HG03103 (cell line): ENCODE data around the gene GSPT1.

Experiments
- ATAC-seq: cut with Tn5 transposase; IDR thresholded peaks from one replicate; pipeline ENCODE4 v1.9.1; 2021; ENCODE audit warnings: low read depth; ENCODE audit not compliant: unreplicated experiment

Gene GSPT1

DNA sequence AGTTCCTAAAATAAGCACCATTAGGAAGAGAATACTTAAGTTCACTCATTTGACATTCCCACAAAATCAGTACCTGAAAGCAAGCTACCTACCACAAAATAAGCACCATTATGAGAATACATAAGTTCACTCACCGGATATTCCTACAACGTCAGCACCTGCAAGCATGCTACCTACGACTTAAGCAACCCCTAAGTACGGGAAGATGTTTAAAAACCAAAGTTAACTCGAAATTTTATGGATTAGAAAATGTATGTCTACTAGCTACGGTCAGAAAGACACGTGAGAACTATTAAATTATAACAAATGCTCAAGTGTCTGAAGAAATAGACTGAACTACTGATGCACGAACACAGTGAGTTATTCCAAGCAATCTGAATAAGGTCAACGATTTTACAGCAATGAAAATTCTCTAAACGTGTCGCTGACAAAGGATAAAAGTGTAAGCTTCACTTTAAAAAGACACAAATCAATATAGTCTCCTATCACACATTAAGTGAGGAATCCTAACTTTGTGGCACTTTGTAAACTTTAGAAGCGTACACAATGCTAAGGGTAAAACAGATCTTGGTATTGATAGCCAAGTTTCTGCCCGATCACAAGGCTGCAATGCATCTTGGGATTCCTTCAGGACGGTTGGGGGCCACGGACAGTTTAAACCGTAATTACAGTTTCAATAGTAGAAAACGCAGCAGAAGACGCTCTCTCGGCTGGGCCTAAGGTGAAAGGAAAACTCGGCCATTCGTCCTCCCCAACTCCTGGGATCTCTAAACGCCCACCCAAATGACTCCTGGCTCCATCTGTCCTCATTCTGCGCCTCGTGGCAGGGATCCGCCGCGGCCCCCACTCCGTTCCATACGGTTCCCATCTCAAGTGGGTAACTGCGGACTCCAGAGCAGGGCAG, 1.3 kb downstream of the GSPT1 start:
- ATAC-seq = peak; percentile 2

DNA sequence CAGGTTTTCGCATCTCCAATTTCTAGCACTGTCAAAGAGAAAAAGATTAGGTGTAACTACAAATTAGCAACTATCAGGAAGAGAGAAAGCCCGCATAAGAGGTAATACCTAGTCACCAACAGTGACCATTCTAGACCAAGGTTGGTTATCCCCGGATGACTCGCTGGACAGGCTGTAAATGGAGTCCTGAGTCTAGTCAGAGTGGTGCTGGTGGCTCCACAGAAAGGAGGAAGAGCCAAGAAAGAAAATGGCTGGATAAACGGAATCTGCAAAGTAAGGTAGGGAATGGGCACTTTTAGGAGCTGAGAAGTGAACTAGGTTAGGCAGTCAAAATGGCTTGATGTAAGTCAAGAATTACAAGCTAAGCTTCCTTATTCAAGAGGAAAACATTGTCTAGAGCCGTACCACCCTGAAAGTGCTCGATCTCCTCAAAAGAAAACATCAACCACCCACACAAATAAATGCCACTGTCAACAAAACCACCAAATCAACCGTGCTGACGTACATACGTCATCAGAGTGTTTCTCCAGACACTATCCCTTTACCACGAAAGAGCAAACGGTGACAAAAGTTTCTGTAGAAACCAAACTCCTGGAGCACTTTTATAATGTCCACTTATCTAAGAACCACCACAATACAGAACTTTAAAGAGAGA, 2.2 kb downstream of the GSPT1 start:
- ATAC-seq = no peak

DNA sequence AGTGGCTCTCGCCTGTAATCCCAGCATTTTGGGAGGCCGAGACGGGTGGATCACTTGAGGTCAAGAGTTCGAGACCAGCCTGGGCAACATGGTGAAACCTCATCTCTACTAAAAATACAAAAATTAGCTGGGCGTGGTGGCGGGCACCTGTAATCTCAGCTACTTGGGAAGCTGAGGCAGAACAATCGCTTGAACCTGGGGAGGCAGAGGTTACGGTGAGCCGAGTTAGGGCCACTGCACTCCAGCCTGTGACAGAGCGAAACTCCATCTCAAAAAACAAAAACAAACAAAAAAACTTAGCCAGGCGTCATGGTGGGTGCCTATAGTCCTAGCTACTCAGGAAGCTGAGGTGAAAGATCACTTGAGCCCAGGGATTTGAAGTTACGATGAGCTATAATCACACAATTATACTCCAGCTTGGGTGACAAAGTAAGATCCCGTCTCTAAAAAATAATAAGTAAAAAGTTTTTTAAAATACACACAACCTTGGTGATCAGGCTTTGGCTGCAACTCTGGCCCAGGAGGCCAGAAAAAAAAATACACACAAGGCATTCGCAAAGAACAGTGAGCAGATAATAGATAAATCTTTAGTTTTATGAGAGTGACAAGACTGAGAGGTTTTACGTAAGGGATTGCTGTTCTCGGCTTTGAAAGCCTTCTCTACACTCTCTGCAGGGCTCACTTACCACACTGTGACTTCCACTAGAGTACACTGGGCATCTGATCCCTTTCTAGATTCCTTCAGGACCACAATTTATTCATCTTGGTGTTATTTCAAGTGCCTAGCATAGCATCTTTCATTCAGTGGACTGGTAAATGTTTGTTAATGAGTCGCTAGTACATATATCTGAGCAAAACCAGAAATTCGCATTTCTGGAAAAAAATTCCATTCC, 5.9 kb downstream of the GSPT1 start:
- ATAC-seq = no peak

DNA sequence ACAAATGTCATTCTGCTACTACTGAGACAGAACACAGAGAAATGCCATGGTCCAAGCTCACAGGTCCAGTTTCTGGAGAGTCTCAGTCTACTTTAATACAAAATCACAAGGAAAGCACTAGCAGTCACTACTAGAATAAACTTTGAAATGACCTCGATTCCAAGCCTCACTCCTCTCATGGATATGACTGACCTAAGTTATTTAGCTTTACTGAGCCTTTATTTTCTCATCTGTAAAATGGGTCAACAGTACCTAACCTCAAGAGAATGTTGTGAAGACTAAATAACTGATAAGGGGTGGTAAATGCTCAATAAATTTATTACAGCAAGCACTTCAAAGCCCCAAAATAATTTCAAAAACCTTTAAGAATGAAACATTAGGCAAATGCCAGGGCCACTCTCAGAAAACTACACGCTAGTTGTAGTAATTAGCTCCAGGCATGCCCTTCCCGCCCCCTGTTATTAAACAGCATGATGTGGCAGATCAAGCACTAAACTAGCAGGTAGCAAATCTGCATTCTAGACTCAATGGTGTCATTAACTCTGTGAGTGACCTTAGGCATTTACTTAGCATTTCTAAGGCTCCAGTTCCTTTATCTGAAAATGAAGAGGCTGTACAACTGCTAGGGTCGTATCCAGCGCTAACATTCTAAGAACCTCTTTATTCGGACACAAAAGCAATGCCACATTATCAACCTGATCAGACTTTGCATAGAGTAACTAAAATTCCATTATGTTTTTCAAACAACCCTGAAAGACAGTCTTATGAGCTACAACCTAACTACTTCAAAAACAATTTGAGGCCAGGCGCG, 8.4 kb downstream of the GSPT1 start:
- ATAC-seq = no peak

DNA sequence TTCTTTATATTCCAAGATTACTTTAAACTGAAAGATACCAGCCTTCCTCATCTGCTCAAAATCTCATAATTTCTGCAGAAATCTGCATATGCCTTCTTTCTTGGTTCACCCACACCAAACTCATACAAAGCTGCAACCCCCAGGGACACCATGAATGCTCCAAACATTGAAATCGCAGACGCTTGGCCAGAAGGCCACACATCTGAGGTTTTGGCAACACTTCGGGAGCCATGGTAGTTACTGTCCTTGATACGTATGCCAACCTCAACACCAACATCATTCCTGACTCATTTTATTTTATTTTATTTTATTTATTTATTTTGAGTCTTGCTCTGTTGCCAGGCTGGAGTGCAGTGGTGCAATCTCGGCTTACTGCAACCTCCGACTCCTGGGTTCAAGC, 11.8 kb downstream of the GSPT1 start:
- no peak for ATAC-seq

DNA sequence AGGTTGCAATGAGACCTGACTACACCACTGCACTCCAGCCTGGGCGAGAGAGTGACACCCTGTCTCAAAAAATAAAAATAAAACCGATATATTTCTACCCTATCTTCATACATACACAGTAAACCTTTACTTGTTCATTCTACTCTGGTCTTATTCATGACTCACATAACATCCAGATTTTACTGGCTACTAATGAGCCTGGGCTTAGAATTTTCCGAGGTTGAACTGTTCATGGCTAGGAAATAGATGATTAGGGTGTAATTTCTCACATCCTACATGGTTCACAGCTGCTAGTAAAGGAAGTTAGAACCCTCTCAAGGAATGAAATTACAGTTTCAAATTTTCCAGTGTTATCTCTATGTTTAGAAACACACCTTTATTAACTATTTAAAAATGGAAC, 14.7 kb downstream of the GSPT1 start:
- no peak for ATAC-seq

DNA sequence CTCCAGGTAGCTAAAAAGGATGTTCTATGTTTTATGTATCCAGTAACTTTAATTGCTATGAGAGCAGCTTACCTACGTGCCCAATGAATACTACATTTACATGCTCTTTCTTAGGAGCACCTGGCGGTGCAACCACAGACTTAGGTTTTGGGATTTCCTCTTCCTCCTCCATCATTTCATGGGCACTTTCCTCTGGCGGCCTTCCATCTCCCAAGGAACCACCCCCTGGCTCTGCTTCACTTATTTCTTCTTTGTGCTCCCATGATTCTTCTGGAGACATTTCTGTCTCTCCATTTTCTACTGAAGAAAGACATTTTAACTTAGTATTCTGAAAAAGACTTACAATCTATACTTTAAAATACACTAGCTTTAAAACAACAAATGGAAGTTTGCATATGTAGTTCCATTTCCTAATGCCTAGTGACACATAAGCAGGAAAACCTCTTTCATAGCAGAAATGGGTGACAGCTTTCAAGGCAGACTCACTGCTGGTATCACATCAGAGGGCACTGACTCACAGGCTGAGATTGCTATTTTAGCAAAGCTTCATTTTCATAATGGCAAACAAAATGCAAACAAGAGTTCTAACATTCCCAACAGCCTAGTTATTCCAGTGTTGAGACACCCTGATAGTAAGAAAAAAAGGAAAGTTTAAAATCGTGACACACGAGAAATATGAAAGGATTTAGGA, 19.1 kb downstream of the GSPT1 start:
- ATAC-seq = no peak

DNA sequence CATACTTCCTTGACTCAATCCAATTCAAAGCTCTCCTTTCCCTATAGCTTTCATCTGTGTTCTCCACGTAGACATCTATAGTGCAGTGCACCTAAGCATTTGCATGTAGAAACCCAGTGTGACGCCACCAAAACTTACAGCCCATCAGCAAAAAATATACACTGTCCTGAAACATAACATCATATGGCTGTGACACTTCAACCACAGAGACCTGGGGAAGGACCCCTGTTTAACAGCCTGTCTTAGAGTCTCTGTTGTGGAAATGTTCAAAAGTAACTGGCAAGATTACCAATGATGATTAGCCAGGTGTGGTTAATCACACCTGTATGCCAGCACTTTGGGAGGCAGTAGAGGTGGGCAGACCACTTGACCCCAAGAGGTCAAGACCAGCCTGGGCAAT, 22.2 kb downstream of the GSPT1 start:
- ATAC-seq = no peak

DNA sequence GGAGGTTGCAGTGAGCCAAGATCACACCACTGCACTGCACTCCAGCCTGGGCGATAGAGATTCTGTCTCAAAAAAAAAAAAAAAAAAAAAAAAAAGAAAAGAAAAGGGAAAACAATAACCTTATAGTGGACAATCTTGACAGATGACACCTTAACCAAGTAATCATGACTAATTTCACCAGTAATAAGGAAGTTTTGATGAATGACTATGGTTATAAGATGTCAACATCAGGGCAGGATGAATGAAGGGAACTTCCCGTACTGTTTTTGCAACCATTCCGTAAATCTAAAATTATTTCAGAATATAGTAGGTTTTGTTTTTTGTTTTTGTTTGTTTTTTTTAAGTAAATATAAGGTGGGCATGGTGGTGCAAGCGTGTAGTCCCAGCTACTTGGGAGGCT, 23.0 kb downstream of the GSPT1 start:
- no peak for ATAC-seq

DNA sequence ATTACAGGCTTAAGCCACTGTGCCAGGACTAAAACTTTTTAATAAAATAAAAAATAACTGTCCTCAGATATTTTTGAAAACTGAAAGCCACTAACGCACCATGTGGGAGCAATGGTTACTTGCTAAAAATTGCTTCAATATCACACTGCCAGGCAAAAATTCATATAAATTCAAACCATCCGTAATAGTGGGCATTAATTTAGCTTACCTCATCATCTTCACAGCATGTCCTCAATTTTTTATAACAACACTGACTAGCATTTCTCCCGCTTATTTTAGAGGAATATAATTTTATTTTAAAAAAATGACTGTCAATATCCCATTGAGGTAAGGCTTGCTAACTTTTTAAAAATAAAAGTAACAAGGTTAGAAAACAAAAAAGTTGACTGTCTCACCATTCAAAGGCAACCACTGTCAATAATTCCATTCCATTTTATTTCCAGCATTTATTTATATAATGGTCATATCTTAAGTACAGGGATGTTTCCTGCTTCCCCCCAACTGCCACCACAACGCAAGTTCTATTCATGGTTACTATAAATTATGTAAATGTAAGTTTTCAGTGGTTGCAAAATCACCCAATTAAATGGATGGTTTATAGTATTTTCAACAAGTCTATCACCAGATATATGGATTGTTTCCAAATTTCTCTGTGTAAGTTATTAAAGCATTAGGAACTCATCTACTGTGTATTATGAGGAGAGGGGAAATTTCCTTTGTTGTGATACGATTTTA, 25.4 kb downstream of the GSPT1 start:
- ATAC-seq = no peak

DNA sequence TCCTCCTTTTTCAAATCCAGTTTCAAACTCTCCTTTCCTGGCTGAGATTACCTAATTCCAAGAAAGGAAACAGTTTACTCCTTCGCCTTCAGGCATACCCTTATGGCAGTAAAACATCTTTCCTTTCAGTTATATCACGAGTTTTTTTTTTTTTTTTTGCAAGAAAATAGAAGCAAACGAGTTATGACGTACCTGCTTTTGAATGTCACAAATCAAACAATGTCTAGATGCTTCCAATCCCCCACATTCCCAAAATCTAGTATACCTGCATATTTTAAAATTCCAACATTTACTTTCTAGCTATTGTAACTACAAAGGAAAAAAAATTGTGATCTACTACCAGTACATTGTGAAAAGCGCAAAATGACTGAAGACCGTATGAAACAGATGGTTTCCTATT, 28.9 kb downstream of the GSPT1 start:
- no peak for ATAC-seq

DNA sequence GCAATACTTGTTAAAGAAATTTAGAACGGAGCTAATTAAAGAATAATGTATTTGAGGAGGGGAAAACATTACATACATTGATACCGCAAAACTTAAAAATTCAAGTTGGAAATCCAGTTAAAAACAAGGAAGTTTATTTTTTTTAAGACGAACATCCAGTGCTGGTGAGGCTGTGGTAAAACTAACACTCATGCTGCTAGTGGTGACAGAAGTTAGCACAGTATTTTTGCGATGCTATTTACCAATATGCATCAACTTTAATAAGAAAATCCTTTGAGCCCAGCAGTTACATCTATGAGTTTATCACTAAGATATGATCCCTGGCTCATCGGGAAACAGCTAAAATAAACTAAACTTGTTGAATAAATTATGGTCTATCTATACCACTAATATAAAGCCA, 31.7 kb downstream of the GSPT1 start:
- no peak for ATAC-seq

DNA sequence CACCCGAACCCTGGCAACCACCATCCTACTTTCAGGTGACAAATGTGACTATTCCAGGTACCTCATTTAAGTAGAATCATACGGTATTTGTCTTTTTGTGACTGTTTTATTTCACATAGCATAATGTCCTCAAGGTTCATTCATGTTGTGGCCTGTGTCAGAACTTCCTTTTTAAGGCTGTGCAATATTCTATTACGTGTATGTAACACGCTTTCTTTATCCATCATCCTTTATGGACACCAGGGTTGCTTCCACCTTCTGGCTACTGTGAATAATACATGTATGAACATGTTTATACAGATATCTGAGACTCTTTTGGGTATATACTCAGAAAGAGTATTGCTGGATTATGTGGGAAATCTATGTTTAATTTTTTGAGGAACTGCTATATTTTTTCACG, 35.7 kb downstream of the GSPT1 start:
- no peak for ATAC-seq

DNA sequence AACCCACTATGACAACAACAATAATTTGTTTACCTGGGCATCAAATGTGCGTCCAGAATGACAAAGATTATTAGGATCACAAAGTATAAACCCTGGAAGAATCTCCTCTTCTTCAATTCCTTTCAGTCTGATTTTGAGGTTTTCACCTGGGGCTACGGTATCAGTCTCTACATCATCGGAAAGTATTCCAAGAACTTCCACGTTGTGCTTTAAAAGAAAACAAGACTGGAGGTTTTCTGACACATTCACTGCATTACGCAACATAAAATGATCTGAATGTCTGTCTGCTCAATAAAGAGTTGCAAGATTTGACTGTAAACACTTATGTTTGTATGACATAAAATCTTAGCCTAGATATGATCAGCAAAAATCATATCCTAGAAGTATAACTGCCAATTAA, 38.4 kb downstream of the GSPT1 start:
- ATAC-seq = no peak

DNA sequence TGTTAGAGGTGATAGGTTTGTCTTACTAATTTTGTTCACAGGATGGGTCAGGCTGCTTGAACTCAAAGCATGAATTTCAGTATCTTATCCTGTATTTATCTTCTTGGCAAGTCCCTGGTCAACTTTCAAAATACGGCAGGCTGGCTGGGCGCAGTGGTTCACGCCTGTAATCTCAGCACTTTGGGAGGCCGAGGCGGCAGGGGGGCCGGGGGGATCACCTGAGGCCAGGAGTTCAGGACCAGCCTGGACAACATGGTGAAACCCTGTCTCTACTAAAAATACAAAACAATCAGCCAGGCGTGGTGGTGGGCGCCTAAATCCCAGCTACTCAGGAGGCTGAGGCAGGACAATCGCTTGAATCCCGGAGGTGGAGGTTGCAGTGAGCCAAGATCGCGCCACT, 39.5 kb downstream of the GSPT1 start:
- no peak for ATAC-seq

DNA sequence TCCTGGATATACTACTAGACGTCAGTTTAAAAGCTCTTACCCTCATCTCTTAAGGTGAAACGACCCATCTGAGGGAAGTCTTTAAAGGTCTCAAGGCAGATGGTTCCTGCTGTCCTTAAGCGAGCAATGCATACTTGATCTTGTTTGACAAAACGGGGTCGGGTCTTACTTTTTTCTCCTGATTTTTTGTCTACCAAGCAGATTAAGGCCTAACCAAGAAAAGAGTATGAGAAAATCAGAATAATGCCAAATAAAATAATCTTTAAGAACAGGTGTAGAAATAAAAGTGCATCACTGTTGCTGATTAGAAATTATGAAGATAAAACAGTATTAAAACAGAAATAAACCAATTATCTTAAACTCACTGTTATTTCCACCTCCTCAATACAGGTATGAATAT, 40.0 kb downstream of the GSPT1 start:
- no peak for ATAC-seq

DNA sequence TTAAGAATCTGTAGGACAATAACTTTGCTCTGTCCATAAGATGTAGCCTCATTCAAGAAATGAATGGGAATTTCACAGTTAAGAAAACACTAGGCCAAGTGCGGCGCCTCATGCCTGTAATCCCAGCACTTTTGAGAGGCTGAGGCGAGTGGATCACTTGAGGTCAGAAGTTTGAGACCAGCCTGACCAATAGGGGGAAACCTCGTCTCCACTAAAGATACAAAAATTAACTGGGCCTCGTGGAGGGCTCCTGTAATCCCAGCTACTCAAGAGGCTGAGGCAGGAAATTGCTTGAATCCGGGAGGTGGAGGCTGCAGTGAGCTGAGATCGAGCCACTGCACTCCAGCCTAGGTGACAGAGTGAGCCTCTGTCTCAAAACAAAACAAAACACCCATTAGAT, 44.6 kb downstream of the GSPT1 start:
- no peak for ATAC-seq

DNA sequence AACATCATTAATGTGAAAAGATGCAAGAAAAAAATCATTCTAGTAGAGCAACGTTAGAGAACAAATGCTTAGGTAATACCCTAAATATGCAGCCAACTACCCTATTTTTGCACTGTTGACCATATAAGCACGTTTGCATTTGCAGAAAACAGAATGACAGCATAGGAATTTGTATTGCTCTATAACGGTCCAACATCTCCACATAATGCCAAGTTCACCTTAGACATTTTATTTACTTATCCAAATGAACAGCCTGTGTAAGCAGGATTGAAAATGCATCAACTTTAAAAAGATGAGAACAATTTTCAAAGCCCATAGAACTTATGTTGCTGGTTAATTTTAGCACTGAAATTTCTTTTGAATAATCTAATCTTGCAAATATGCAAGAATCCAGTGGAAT, 45.4 kb downstream of the GSPT1 start:
- no peak for ATAC-seq
